ENCODE data around the gene CEP192. TPM values are rescaled to one million over a fixed set of nuclear protein-coding genes. Genes with fewer than 3 reads are reported as not detected.
"Not testable (repeated sequence)": the region's sequence is repeated elsewhere in the genome, so short reads cannot be mapped to it uniquely, and the experiment has no call there.

CEP192 gene
- polyA plus RNA-seq (2012; ENCODE audit: insufficient read depth, insufficient read length) = 24.8 TPM

- peak; percentile 98 for DNase-seq (ENCODE audit: low read depth, low spot score)
- H3K4me3 ChIP-seq (ENCODE audit: low read length) = peak within 1 kb of the TSS; percentile 94
These were observed at the start of gene CEP192 for GRCh38 chr18:12990967-12991820. Gene CEP192, plus strand, starts transcription at chr18:12991362. Its CDS starts 8,063 bp downstream, at chr18:12999425.

GRCh38 chr18:12943215-12943614 is 47.9 kb upstream of the CEP192 start:
- H3K4me3 ChIP-seq (ENCODE audit: low read length) = no peak overlapping the region
- DNase-seq (ENCODE audit: low read depth, low spot score) = no peak

GRCh38 chr18:12944709-12945108 is 46.5 kb upstream of the CEP192 start:
- H3K4me3 ChIP-seq (ENCODE audit: low read length) = no peak overlapping the region
- DNase-seq (ENCODE audit: low read depth, low spot score) = peak; percentile 51

- DNase-seq (ENCODE audit: low read depth, low spot score) = no peak
These were observed 44.4 kb upstream of the CEP192 start for GRCh38 chr18:12946549-12947284.

GRCh38 chr18:12947285-12948049 is 43.7 kb upstream of the CEP192 start, which contains the start of gene SEH1L:
Gene SEH1L, plus strand, starts transcription at chr18:12948011. Its CDS starts 111 bp downstream, at chr18:12948122.
- DNase-seq (ENCODE audit: low read depth, low spot score) = peak; percentile 94
- H3K4me3 ChIP-seq (ENCODE audit: low read length) = peak within 1 kb of the TSS; percentile 93

More at GRCh38 chr18:12946549-12947284, 44.4 kb upstream of the CEP192 start:
- peak overlapping the region; percentile 93 for H3K4me3 ChIP-seq (ENCODE audit: low read length)

- H3K4me3 ChIP-seq (ENCODE audit: low read length) = peak overlapping the region; percentile 72
- DNase-seq (ENCODE audit: low read depth, low spot score) = peak; percentile 94
These were observed 42.9 kb upstream of the CEP192 start for GRCh38 chr18:12948050-12948804.

GRCh38 chr18:12958478-12958877 is 32.7 kb upstream of the CEP192 start:
- DNase-seq (ENCODE audit: low read depth, low spot score) = no peak

GRCh38 chr18:12960395-12960794 is 30.8 kb upstream of the CEP192 start:
- no peak for DNase-seq (ENCODE audit: low read depth, low spot score)
- no peak overlapping the region for H3K4me3 ChIP-seq (ENCODE audit: low read length)

More at GRCh38 chr18:12958478-12958877, 32.7 kb upstream of the CEP192 start:
- no peak overlapping the region for H3K4me3 ChIP-seq (ENCODE audit: low read length)

- DNase-seq (ENCODE audit: low read depth, low spot score) = no peak
- no peak overlapping the region for H3K4me3 ChIP-seq (ENCODE audit: low read length)
These were observed 30.2 kb upstream of the CEP192 start for GRCh38 chr18:12960853-12961397.

GRCh38 chr18:12963069-12963468 is 28.1 kb upstream of the CEP192 start:
- no peak for DNase-seq (ENCODE audit: low read depth, low spot score)
- no peak overlapping the region for H3K4me3 ChIP-seq (ENCODE audit: low read length)

- no peak for DNase-seq (ENCODE audit: low read depth, low spot score)
- no peak overlapping the region for H3K4me3 ChIP-seq (ENCODE audit: low read length)
These were observed 23.0 kb upstream of the CEP192 start for GRCh38 chr18:12968115-12968514.

- no peak overlapping the region for H3K4me3 ChIP-seq (ENCODE audit: low read length)
- no peak for DNase-seq (ENCODE audit: low read depth, low spot score)
These were observed 22.5 kb upstream of the CEP192 start for GRCh38 chr18:12968619-12969018.

- no peak for DNase-seq (ENCODE audit: low read depth, low spot score)
- H3K4me3 ChIP-seq (ENCODE audit: low read length) = no peak overlapping the region
These were observed 17.5 kb upstream of the CEP192 start for GRCh38 chr18:12973562-12974213.

GRCh38 chr18:12975488-12975887 is 15.7 kb upstream of the CEP192 start:
- no peak for DNase-seq (ENCODE audit: low read depth, low spot score)
- H3K4me3 ChIP-seq (ENCODE audit: low read length) = no peak overlapping the region

GRCh38 chr18:12976305-12976704 is 14.9 kb upstream of the CEP192 start:
- no peak overlapping the region for H3K4me3 ChIP-seq (ENCODE audit: low read length)
- DNase-seq (ENCODE audit: low read depth, low spot score) = no peak

- not testable (repeated sequence) for H3K4me3 ChIP-seq (ENCODE audit: low read length); DNase-seq (ENCODE audit: low read depth, low spot score)
These were observed 11.1 kb upstream of the CEP192 start for GRCh38 chr18:12980065-12980464.

- DNase-seq (ENCODE audit: low read depth, low spot score) = no peak
- no peak overlapping the region for H3K4me3 ChIP-seq (ENCODE audit: low read length)
These were observed 1.6 kb upstream of the CEP192 start for GRCh38 chr18:12989397-12990122.
